NOMO-1 (cell line): Measurements from ENCODE around the gene GLYATL1.
"Not testable (repeated sequence)": the region's sequence is repeated elsewhere in the genome, so short reads cannot be mapped to it uniquely, and the experiment has no call there.

Experiments used
- DNase-seq, 2 experiments: peaks; one replicate each; lab custom pipeline; 2025; ENCODE audit not compliant: unreplicated experiment in 2 of 2; lab: John Stamatoyannopoulos, UW

Gene GLYATL1

DNA sequence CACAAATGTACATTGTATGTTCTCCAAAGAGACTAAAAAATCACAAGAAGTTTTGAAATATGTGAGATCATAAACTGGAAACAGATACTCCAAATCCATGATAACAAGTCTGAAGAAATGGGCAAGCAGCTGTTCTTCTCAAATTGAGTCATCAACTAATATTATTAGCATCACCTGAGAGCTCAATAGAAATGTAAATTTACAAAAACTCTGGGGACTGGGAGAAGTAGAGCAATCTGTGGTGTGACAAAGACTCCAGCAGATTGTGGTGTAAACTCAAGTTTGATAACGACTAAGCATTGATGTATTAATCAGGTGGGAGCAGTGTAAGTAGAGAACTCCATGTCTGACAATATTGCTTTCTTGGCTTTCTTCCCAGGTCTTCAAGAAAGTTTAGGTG, 53.2 kb downstream of the GLYATL1 start:
- no peak for DNase-seq

DNA sequence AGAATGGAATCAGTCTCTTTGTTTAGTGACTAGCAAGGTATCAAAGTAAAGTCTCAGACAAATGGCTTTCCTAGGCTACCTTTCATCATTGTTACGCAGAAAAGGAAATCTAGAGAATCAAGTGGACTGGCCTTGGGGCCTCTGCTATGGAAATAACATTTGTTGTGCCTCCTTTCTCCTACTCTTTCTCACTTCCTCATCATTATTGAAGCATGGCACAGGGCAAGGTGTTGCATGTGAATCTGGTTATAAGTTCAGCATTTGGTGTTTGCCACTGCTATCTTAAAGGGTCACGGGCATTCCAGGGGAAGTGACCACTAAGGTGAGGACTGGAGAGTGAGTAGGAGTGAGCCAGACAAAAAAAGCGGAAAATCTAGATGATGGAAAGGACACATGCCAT, 54.9 kb downstream of the GLYATL1 start:
- no peak for DNase-seq

DNA sequence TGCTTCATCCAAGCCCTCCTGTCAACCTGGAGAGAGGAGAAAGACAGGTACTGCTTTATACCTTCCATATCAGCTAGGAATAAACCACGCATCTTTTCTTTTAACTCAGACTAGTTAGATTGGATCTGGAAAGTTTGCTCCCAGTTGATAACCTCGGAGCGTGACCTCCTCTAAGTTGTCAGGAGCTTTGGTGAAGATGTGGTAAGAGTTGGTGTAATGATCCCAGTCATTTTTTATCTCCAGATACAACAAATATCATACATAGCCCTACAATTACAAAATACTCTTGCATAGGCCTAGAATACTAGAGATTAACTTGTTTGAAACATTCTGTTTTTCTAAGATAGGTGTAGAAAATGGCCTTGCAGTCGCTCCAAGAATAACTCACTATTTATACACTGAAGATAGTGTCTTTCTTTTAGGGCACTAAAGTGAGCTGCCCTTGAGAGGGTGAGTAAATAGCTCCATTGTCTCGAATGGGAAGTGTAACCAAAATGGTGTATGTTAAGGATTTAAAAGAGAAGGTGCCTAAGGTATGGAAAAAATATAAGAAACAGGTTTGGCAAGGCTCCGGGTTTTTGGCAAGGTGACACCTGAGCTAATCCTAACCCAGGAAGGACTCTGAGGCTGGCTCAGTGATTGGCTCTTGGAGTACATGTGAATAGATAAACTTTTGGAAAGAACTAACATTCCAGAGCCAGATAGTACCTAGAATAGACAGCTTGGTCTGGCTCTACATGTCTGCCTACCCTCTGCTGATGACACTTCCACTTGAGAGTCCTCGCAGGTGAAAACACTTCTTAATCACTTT, 59.4 kb downstream of the GLYATL1 start:
- DNase-seq = no peak

DNA sequence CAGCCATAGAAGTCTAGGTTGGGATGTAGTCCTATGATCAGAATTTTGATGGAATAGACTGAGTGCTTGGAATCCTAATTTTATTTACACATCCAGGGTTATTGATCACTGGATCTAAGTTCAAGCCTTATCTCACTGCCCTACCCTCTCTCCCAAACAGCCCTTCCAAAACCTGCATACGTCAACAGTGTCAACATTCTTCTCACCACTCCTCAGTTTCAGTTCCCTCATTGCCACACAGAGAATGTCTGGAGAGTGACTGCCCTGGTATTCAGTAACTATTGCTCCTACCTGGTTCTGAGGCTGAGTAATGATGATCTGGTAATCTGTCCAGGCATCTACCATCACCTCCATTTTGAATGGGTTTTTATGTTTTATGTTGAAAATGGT, 60.0 kb downstream of the GLYATL1 start:
- DNase-seq = peak; percentile 78 to 88

DNA sequence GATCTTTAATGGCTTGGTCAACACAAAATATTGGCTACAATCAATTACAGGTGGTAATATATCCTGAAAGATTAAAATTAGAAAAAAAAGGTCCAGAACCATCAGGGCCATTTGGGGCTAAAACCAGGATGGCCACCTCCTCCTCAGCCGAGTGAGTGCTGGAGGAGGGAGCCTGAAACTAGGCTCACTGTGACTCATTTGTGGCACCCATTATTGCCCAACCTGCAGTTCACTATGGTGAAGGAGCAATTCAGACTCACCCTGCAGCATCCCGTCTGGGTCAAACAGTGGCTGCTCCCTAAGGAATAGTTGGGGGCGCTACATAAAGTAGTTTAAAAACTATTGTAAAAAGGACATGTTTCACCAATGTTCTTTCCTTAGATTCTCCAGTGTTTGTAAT, 60.7 kb downstream of the GLYATL1 start:
- no peak for DNase-seq

DNA sequence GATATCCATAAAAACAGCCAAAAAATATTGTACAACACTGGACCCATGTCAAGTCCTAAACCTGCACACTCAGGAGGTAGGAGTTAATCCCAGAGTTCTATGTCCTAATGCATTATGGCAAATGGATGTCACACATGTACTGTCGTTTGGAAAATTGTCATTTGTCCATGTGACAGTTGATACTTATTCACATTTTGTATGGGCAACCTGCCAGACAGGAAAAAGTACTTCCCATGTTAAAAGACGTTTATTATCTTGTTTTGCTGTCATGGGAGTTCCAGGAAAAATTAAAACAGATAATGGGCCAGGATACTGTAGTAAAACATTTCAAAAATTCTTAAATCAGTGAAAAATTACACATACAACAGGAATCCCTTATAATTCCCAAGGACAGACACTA, 62.7 kb downstream of the GLYATL1 start:
- not testable (repeated sequence) for DNase-seq
